Measurements from ENCODE around the gene PASK. TPM values are rescaled to one million over a fixed set of nuclear protein-coding genes. Genes with fewer than 3 reads are reported as not detected.
"Not testable (repeated sequence)": the region's sequence is repeated elsewhere in the genome, so short reads cannot be mapped to it uniquely, and the experiment has no call there.

Gene PASK
- total RNA-seq: 1.5 TPM in 2 replicates
- 1.0 and 2.2 TPM in 2 replicates for polyA plus RNA-seq
- 1.4 and 3.0 TPM in 2 replicates for polyA plus RNA-seq (2012)
- polyA minus RNA-seq (ENCODE audit: low replicate concordance): 11.2 and 12.5 TPM in 2 replicates

DNA sequence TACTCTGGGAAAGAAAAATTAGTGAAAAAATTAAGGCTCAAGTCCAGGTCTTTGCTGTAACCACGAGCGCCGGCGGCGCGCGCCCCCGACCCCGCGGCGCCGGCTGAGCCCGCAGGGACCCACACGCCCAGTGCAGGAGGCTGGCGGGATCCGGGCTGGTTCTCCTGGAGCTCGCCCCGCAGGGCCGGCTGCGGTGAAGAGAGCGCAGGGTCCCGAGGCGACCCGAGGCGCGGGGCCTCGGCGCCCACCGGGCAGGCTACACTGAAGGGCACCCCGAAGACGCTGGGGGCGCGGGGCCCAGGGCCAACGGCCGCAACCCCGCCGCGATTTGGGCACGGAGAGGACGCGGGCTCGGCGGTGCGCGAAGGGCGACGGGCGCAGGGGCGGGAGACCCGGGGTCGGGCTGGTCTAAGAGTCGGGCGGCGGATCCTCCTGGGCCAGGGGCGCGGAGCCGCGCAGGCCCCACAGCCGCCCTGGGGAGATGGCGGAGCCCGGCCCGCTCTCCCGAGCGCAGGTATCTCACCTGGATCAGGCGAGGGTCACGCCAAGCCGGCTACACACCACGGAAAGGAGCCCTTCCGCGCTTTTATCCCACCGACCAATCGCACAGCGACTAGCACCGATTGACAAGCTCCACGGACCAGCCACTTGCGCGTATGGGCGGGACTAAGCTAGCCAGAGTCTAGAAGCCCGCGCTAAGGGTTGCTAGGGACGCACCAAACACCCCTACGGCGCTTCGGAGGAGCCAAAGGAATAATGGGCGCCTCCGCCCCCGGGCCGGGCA, at the start of gene PASK:
TSS of gene PASK (minus strand) at position 582 of the 784 bp plus-strand sequence. CDS start 6,440 bp downstream, outside the sequence.
- no peaks in the 10 kb centered on the region for H3K9me3 ChIP-seq (ENCODE audit: control insufficient read depth, insufficient read depth, low read depth, low read length)
- H3K4me2 ChIP-seq (ENCODE audit: extremely low read depth, insufficient read depth, low read length): peak within 1 kb of the TSS; percentile 95
- H3K4me3 ChIP-seq (replicated peaks in 1 of 4; ENCODE audit: control extremely low read depth in 1 of 4, insufficient read depth in 1 of 4, low read depth in 3 of 4, low read length in 4 of 4): peak within 1 kb of the TSS; percentile 67 to 90 (median 88)
- peak within 1 kb of the TSS; percentile 91 for H3K27ac ChIP-seq (ENCODE audit: insufficient read depth, low read length)
- peak; percentile 91 to 94 for DNase-seq (ENCODE audit: low read depth in 2 of 2)
- peak within 1 kb of the TSS; percentile 76 for H3K9ac ChIP-seq (ENCODE audit: insufficient read depth, low read length)
- H2AFZ ChIP-seq (ENCODE audit: low read length): peak within 1 kb of the TSS; percentile 99
- peaks cover 17% of the 10 kb centered on the region for H3K79me2 ChIP-seq (ENCODE audit: control insufficient read depth, insufficient read depth, low read length)
- peaks cover 13% of the 10 kb centered on the region for H3K4me1 ChIP-seq (ENCODE audit: control insufficient read depth, extremely low read depth, insufficient read depth, low read length)
- H3K36me3 ChIP-seq (ENCODE audit: control insufficient read depth, insufficient read depth, low read length): peaks cover 2% of the 10 kb centered on the region
- no peaks in the 10 kb centered on the region for H4K20me1 ChIP-seq (ENCODE audit: control insufficient read depth, extremely low read depth, insufficient read depth, low read length)
- no peaks in the 10 kb centered on the region for H3K27me3 ChIP-seq (ENCODE audit: control insufficient read depth, insufficient read depth, low read length)
- TF ChIP-seq, protein P1, sequence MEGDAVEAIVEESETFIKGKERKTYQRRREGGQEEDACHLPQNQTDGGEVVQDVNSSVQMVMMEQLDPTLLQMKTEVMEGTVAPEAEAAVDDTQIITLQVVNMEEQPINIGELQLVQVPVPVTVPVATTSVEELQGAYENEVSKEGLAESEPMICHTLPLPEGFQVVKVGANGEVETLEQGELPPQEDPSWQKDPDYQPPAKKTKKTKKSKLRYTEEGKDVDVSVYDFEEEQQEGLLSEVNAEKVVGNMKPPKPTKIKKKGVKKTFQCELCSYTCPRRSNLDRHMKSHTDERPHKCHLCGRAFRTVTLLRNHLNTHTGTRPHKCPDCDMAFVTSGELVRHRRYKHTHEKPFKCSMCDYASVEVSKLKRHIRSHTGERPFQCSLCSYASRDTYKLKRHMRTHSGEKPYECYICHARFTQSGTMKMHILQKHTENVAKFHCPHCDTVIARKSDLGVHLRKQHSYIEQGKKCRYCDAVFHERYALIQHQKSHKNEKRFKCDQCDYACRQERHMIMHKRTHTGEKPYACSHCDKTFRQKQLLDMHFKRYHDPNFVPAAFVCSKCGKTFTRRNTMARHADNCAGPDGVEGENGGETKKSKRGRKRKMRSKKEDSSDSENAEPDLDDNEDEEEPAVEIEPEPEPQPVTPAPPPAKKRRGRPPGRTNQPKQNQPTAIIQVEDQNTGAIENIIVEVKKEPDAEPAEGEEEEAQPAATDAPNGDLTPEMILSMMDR (conservative IDR thresholded peaks at IDR 0.05 in 1 of 2, IDR thresholded peaks at IDR 0.05 in 1 of 2; ENCODE audit: low read depth in 1 of 2, low read length in 2 of 2): no peak

DNA sequence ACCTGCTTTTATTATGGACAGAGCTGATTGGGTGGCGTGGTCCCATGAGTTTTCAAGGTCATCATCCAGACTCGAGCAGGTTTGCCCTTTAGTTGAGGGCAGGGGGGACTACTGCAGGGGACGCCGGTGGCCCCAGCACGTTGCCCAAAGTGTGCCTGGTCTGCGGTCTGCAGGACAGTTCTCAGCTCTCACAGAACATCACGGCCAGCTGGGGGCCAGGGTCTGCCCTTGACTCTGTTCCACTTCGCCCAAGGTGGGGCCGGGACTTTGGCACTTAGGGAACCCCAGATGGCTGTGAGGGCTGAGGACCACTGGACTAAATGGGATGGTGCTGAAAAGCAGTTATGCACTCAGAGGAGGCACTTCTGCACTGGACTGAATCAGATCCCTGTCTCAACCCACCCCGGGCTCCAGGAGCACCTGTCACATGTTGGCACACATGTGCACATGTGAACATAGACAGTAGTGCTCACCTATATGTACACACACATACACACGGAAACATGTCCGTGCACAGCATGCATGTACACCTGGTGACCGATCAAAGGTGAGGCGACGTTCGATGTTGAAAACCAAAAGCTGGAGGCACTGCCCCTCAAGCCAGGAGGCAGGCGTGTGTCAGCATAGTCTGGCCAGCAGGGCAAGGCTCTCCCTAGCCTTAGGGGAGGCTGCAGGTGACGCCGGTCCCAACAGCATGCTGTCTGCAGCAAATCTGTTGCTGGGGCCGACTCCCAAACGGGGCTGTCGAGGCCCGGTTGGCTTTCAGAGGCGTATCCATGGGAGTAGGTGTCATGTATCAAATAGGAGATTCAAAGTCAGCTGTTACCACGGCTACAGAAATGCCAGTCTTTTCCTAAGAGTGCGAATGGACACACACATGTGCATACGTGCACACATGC, 49.4 kb upstream of the PASK start:
- Histone ChIP-seq H2AFZ (ENCODE audit: low read length) (no peak overlapping the region), H3K27me3 (ENCODE audit: control insufficient read depth, insufficient read depth, low read length) (no peaks in the 10 kb centered on the region), H3K27ac (ENCODE audit: insufficient read depth, low read length) (no peak overlapping the region), H3K9ac (ENCODE audit: insufficient read depth, low read length) (no peak overlapping the region), H3K4me1 (ENCODE audit: control insufficient read depth, extremely low read depth, insufficient read depth, low read length) (no peaks in the 10 kb centered on the region), H3K4me3 (replicated peaks in 1 of 4; ENCODE audit: control extremely low read depth in 1 of 4, insufficient read depth in 1 of 4, low read depth in 3 of 4, low read length in 4 of 4) (no peak overlapping the region), H3K36me3 (ENCODE audit: control insufficient read depth, insufficient read depth, low read length) (no peaks in the 10 kb centered on the region), H3K9me3 (ENCODE audit: control insufficient read depth, insufficient read depth, low read depth, low read length) (no peaks in the 10 kb centered on the region), H4K20me1 (ENCODE audit: control insufficient read depth, extremely low read depth, insufficient read depth, low read length) (no peaks in the 10 kb centered on the region), H3K4me2 (ENCODE audit: extremely low read depth, insufficient read depth, low read length) (no peak overlapping the region), H3K79me2 (ENCODE audit: control insufficient read depth, insufficient read depth, low read length) (no peaks in the 10 kb centered on the region)
- no peak for DNase-seq (ENCODE audit: low read depth in 2 of 2)
- TF ChIP-seq, protein P1 (conservative IDR thresholded peaks at IDR 0.05 in 1 of 2, IDR thresholded peaks at IDR 0.05 in 1 of 2; ENCODE audit: low read depth in 1 of 2, low read length in 2 of 2): no peak
- no peak for TF ChIP-seq EZH2 (IDR thresholded peaks at IDR 0.05; ENCODE audit: low read length, missing control alignments)

DNA sequence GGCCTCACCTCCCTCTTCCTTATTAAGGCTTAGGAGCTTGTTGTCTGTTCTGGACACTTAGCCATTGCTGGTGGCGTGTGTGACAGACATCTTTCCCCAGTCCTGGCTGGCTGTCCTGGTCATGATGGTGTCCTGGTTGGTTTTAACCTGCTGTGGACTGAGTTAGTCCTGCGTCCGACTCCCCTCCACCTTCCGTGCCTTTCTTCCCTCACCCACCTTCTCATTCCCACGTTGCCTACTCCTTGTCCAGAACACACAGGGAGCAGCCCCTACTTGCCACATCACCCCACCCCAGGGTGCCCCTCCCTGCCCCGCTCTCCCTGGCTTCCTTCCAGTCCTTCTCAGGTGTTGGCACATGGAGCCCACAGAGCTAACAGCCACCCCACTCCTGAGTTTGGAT, 48.7 kb upstream of the PASK start:
- Histone ChIP-seq H4K20me1 (ENCODE audit: control insufficient read depth, extremely low read depth, insufficient read depth, low read length) (no peaks in the 10 kb centered on the region), H3K27me3 (ENCODE audit: control insufficient read depth, insufficient read depth, low read length) (no peaks in the 10 kb centered on the region), H2AFZ (ENCODE audit: low read length) (no peak overlapping the region), H3K9ac (ENCODE audit: insufficient read depth, low read length) (no peak overlapping the region), H3K9me3 (ENCODE audit: control insufficient read depth, insufficient read depth, low read depth, low read length) (no peaks in the 10 kb centered on the region), H3K27ac (ENCODE audit: insufficient read depth, low read length) (no peak overlapping the region), H3K79me2 (ENCODE audit: control insufficient read depth, insufficient read depth, low read length) (no peaks in the 10 kb centered on the region), H3K4me2 (ENCODE audit: extremely low read depth, insufficient read depth, low read length) (no peak overlapping the region), H3K4me1 (ENCODE audit: control insufficient read depth, extremely low read depth, insufficient read depth, low read length) (no peaks in the 10 kb centered on the region), H3K36me3 (ENCODE audit: control insufficient read depth, insufficient read depth, low read length) (no peaks in the 10 kb centered on the region), H3K4me3 (replicated peaks in 1 of 4; ENCODE audit: control extremely low read depth in 1 of 4, insufficient read depth in 1 of 4, low read depth in 3 of 4, low read length in 4 of 4) (no peak overlapping the region)
- no peak for TF ChIP-seq EZH2 (IDR thresholded peaks at IDR 0.05; ENCODE audit: low read length, missing control alignments)
- TF ChIP-seq, protein P1 (conservative IDR thresholded peaks at IDR 0.05 in 1 of 2, IDR thresholded peaks at IDR 0.05 in 1 of 2; ENCODE audit: low read depth in 1 of 2, low read length in 2 of 2): no peak
- no peak for DNase-seq (ENCODE audit: low read depth in 2 of 2)

DNA sequence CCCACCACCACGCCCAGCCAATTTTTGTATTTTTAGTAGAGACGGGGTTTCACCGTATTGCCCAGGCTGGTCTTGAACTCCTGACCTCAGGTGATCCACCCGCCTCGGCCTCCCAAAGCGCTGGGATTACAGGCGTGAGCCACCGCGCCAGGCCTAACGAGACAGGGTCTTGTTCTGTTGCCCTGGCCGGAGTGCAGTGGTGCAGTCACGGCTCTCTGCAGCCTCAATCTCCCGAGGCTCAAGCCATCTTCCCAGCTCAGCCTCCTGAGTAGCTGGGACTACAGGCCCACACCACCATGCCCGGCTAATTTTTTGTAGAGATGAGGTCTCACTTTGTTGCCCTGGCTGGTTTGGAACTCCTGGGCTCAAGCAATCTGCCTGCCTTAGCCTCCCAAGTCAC, 48.0 kb upstream of the PASK start:
- H3K79me2 ChIP-seq (ENCODE audit: control insufficient read depth, insufficient read depth, low read length); H3K4me3 ChIP-seq (replicated peaks in 1 of 4; ENCODE audit: control extremely low read depth in 1 of 4, insufficient read depth in 1 of 4, low read depth in 3 of 4, low read length in 4 of 4); H3K27ac ChIP-seq (ENCODE audit: insufficient read depth, low read length): not testable (repeated sequence)

More for the DNA sequence above, 48.0 kb upstream of the PASK start:
- not testable (repeated sequence) for H3K27me3 ChIP-seq (ENCODE audit: control insufficient read depth, insufficient read depth, low read length); H3K36me3 ChIP-seq (ENCODE audit: control insufficient read depth, insufficient read depth, low read length); H3K9ac ChIP-seq (ENCODE audit: insufficient read depth, low read length); DNase-seq (ENCODE audit: low read depth in 2 of 2); H3K4me2 ChIP-seq (ENCODE audit: extremely low read depth, insufficient read depth, low read length); H3K4me1 ChIP-seq (ENCODE audit: control insufficient read depth, extremely low read depth, insufficient read depth, low read length); H3K9me3 ChIP-seq (ENCODE audit: control insufficient read depth, insufficient read depth, low read depth, low read length); H2AFZ ChIP-seq (ENCODE audit: low read length); H4K20me1 ChIP-seq (ENCODE audit: control insufficient read depth, extremely low read depth, insufficient read depth, low read length)
